Panc1 (cell line): ENCODE results near the gene SYCE1L. TPM values are rescaled to one million over a fixed set of nuclear protein-coding genes. Genes with fewer than 3 reads are reported as not detected.

Source experiments
- ATAC-seq: fragments of 200-7000 bp; cut with Tn5 transposase; 2 replicates; pipeline ENCODE4 v1.9.1; 2020; ENCODE audit warnings: mild to moderate bottlenecking, moderate library complexity
- BruUV-seq: library from RNA; stranded (reverse); fragments of 400-500 nt; replicated peaks from 2 replicates; lab custom pipeline; 2021; lab: Mats Ljungman, UMichigan
- CTCF ChIA-PET: fragments of 300-600 bp; sonication (Branson Sonifier 250); formaldehyde crosslinking; loops from one replicate; lab custom pipeline; 2022; ENCODE audit warnings: antibody characterized with exemption; lab: Charles Lee
- POLR2A ChIA-PET: fragments of 300-600 bp; sonication (Branson Sonifier 250); formaldehyde crosslinking; loops from one replicate; lab custom pipeline; 2022; ENCODE audit warnings: antibody characterized with exemption; lab: Charles Lee
- DNase-seq: peaks from one replicate; pipeline ENCODE4 v3.0.0-alpha.2; 2010; ENCODE audit warnings: low read depth, low spot score
- H3K27ac ChIP-seq: 2 replicates; pipeline ENCODE4 v1.5.1; 2011; ENCODE audit warnings: mild to moderate bottlenecking, low read length, inconsistent platforms
- H3K27me3 ChIP-seq: fragments of 200-500 bp; sonication (Bioruptor generic); 2 replicates; pipeline ENCODE4 v1.6.0; 2014; ENCODE audit warnings: low read length, inconsistent platforms; ENCODE audit not compliant: control insufficient read depth, insufficient read depth
- H3K36me3 ChIP-seq: fragments of 200-500 bp; sonication (Bioruptor generic); 2 replicates; pipeline ENCODE4 v1.5.1; 2014; ENCODE audit warnings: inconsistent platforms, mild to moderate bottlenecking, low read length, moderate library complexity; ENCODE audit not compliant: control insufficient read depth, insufficient read depth
- H3K4me1 ChIP-seq: 2 replicates; pipeline ENCODE4 v1.5.1; 2011; ENCODE audit warnings: inconsistent platforms, mild to moderate bottlenecking, low read length, moderate library complexity; ENCODE audit not compliant: control insufficient read depth, insufficient read depth
- H3K4me3 ChIP-seq, 2 experiments: 2 replicates each; pipeline ENCODE4 v1.5.1; 2011 to 2012; ENCODE audit warnings: low read depth in 2 of 2, low read length in 2 of 2, mild to moderate bottlenecking in 2 of 2, inconsistent platforms in 1 of 2, moderate library complexity in 1 of 2
- H3K9me3 ChIP-seq: fragments of 200-500 bp; sonication (Bioruptor generic); 2 replicates; pipeline ENCODE4 v1.5.1; 2014; ENCODE audit warnings: low read depth, mild to moderate bottlenecking, inconsistent platforms, low read length, moderate library complexity; ENCODE audit not compliant: control insufficient read depth, insufficient read depth
- POLR2AphosphoS5 ChIP-seq: IDR thresholded peaks from 2 replicates; pipeline ENCODE4 v1.6.1; 2012; ENCODE audit warnings: mild to moderate bottlenecking, low read depth, low read length, moderate library complexity
- REST ChIP-seq, 2 experiments: IDR thresholded peaks; 2 replicates each; pipeline ENCODE4 v1.6.1; 2011 to 2012; ENCODE audit warnings: low read depth in 2 of 2, control low read depth in 1 of 2, low read length in 1 of 2, mild to moderate bottlenecking in 1 of 2, moderate library complexity in 1 of 2; ENCODE audit not compliant: insufficient read depth in 1 of 2
- SIN3A ChIP-seq: IDR thresholded peaks from 2 replicates; pipeline ENCODE4 v1.6.1; 2012; ENCODE audit warnings: low read depth, mild to moderate bottlenecking, low read length, moderate library complexity, borderline replicate concordance; ENCODE audit not compliant: insufficient read depth
- TCF7L2 ChIP-seq: IDR thresholded peaks from 2 replicates; pipeline ENCODE4 v1.6.1; 2011; ENCODE audit warnings: mild to moderate bottlenecking, low read depth, low read length, inconsistent platforms
- in situ Hi-C: cut with HindIII; loops from 2 replicates; pipeline ENCODE4 v1.10.0; 2016; ENCODE audit warnings: low sequenced_read_pairs, low pct_unique_long_range_greater_than_20kb
- intact Hi-C: fragments of 100-400 bp; cut with micrococcal nuclease; formaldehyde crosslinking; loops from one replicate; pipeline ENCODE4 v1.10.0; 2022; ENCODE audit not compliant: unreplicated experiment
- total RNA-seq: library from RNA; stranded (reverse); gene quantifications from one replicate; pipeline ENCODE4 v1.2.1, GENCODE V29; 2021; ENCODE audit not compliant: unreplicated experiment
- TF ChIP-seq, protein P1 (sequence below): fragments of 450-650 bp; IDR thresholded peaks from 2 replicates; pipeline ENCODE4 v1.5.1; 2017; ENCODE audit warnings: mild to moderate bottlenecking

Gene SYCE1L
- total RNA-seq, 1 experiment from 2014 or later: 4.5 TPM

GRCh38 chr16:77246150-77246549 lies 46.9 kb downstream of the SYCE1L start:
- ChIA-PET CTCF (no interaction called here), POLR2A (no interaction called here)
- Histone ChIP-seq H3K4me1 (no peaks in the 10 kb centered on the region), H3K4me3 (no peak overlapping the region), H3K27me3 (no peaks in the 10 kb centered on the region), H3K36me3 (no peaks in the 10 kb centered on the region), H3K9me3 (no peaks in the 10 kb centered on the region), H3K27ac (no peak overlapping the region)
- no peak for DNase-seq
- in situ Hi-C loops: no loop called here
- TF ChIP-seq REST (IDR thresholded peaks at IDR 0.05; ENCODE audit: insufficient read depth in 1 of 2, low read depth in 2 of 2, low read length in 1 of 2): no peak
- TF ChIP-seq TCF7L2: no peak
- TF ChIP-seq, protein P1, sequence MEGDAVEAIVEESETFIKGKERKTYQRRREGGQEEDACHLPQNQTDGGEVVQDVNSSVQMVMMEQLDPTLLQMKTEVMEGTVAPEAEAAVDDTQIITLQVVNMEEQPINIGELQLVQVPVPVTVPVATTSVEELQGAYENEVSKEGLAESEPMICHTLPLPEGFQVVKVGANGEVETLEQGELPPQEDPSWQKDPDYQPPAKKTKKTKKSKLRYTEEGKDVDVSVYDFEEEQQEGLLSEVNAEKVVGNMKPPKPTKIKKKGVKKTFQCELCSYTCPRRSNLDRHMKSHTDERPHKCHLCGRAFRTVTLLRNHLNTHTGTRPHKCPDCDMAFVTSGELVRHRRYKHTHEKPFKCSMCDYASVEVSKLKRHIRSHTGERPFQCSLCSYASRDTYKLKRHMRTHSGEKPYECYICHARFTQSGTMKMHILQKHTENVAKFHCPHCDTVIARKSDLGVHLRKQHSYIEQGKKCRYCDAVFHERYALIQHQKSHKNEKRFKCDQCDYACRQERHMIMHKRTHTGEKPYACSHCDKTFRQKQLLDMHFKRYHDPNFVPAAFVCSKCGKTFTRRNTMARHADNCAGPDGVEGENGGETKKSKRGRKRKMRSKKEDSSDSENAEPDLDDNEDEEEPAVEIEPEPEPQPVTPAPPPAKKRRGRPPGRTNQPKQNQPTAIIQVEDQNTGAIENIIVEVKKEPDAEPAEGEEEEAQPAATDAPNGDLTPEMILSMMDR: no peak
- TF ChIP-seq POLR2AphosphoS5: no peak
- TF ChIP-seq SIN3A: no peak
- no TSS peak for BruUV-seq
- intact Hi-C loops: no loop called here
- no peak for ATAC-seq

- CTCF ChIA-PET: no interaction called here
- TF ChIP-seq TCF7L2: no peak
- TF ChIP-seq POLR2AphosphoS5: no peak
- TF ChIP-seq, protein P1: no peak
- TF ChIP-seq SIN3A: no peak
- TF ChIP-seq REST (IDR thresholded peaks at IDR 0.05; ENCODE audit: insufficient read depth in 1 of 2, low read depth in 2 of 2, low read length in 1 of 2): no peak
- no peaks in the 10 kb centered on the region for H3K9me3 ChIP-seq
- BruUV-seq: no TSS peak
- H3K27me3 ChIP-seq: no peaks in the 10 kb centered on the region
- in situ Hi-C loops: no loop called here
- H3K4me1 ChIP-seq: no peaks in the 10 kb centered on the region
- POLR2A ChIA-PET: interaction anchor here (0.6 kb wide), 1 partner anchor 50 kb away, joined by 3 read pairs; no protein-coding TSS in a partner anchor
- ATAC-seq (no peak), DNase-seq (no peak)
- no peaks in the 10 kb centered on the region for H3K36me3 ChIP-seq
- intact Hi-C loops: no loop called here
- no peak overlapping the region for H3K27ac ChIP-seq
- no peak overlapping the region for H3K4me3 ChIP-seq
Measured at GRCh38 chr16:77250400-77250799, 51.2 kb downstream of the SYCE1L start.

Other genes with a start within 250 kb of the SYCE1L start
- gene MON1B, start 8.2 kb upstream of the SYCE1L start, total RNA-seq: 62.9 TPM
- not detected for gene ADAMTS18, start 235.6 kb downstream of the SYCE1L start, total RNA-seq